ENCODE results near the gene ABCB1. TPM values are rescaled to one million over a fixed set of nuclear protein-coding genes. Genes with fewer than 3 reads are reported as not detected.

The ABCB1 gene
- total and polyA plus RNA-seq, 2 of the 13 experiments (the other 11 are each of a cell fraction or from before 2014, with no cell fraction given): 42.8 to 52.6 TPM

DNA sequence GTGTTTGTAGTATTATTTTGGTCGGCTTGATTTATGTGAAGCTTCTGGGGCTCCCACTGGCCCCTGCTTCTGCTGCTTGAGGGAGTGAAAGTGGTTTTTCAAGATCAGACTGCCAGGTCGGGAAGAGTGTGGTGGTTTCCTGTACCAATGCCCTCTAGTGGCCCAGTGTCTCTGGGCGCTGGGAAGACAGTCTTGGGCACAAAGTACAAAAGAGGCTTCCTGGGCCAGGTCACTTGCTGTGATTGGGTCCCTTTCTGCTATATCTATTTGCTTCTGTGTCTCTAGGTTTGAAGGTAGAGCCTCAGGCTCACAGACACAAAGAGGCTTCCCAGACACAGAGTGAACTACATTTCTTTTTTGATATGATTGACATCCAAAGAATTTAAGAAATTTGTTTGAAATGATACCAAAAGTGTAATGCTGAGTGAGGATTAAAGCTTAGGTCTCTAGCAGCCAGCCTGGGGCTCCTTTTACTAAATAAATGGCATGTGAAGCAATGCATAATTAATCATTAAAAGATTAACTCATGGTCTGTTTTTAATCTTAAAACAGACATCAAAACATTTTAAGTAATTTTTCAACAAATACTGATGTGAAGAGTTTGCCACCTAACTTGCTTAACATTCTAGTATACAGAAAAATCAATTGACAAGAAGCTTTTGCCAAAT is 36.3 kb downstream of the ABCB1 start (continued):
- TF ChIP-seq, protein P1, sequence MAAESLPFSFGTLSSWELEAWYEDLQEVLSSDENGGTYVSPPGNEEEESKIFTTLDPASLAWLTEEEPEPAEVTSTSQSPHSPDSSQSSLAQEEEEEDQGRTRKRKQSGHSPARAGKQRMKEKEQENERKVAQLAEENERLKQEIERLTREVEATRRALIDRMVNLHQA (CRISPR knock-in tag; IDR thresholded peaks at IDR 0.05): no peak
- TF ChIP-seq ZBTB49 (CRISPR knock-in tag; IDR thresholded peaks at IDR 0.05; ENCODE audit: borderline replicate concordance) (no peak), HNRNPH1 (optimal IDR thresholded peaks at IDR 0.05; ENCODE audit: low read depth, low read length) (no peak), ZFP62 (CRISPR knock-in tag; IDR thresholded peaks at IDR 0.05) (no peak), AGO1 (IDR thresholded peaks at IDR 0.05; ENCODE audit: low read depth, low read length, poor library complexity, severe bottlenecking) (no peak), MXD3 (CRISPR knock-in tag; IDR thresholded peaks at IDR 0.05) (no peak), THRA (CRISPR knock-in tag; IDR thresholded peaks at IDR 0.05; ENCODE audit: borderline replicate concordance) (peak; percentile 20; the same call in 1 of the 2 replicates), KDM4B (CRISPR knock-in tag; IDR thresholded peaks at IDR 0.05) (no peak), EED (CRISPR knock-in tag; IDR thresholded peaks at IDR 0.05) (no peak), TFDP2 (CRISPR knock-in tag; IDR thresholded peaks at IDR 0.05) (no peak), SMC3 (IDR thresholded peaks at IDR 0.05; ENCODE audit: low read length) (peak; percentile 44; the same call in 1 of the 2 replicates), JUN (CRISPR knock-in tag; IDR thresholded peaks at IDR 0.05) (no peak), MAFG (CRISPR knock-in tag; IDR thresholded peaks at IDR 0.05) (no peak)
- TF ChIP-seq, protein P2, sequence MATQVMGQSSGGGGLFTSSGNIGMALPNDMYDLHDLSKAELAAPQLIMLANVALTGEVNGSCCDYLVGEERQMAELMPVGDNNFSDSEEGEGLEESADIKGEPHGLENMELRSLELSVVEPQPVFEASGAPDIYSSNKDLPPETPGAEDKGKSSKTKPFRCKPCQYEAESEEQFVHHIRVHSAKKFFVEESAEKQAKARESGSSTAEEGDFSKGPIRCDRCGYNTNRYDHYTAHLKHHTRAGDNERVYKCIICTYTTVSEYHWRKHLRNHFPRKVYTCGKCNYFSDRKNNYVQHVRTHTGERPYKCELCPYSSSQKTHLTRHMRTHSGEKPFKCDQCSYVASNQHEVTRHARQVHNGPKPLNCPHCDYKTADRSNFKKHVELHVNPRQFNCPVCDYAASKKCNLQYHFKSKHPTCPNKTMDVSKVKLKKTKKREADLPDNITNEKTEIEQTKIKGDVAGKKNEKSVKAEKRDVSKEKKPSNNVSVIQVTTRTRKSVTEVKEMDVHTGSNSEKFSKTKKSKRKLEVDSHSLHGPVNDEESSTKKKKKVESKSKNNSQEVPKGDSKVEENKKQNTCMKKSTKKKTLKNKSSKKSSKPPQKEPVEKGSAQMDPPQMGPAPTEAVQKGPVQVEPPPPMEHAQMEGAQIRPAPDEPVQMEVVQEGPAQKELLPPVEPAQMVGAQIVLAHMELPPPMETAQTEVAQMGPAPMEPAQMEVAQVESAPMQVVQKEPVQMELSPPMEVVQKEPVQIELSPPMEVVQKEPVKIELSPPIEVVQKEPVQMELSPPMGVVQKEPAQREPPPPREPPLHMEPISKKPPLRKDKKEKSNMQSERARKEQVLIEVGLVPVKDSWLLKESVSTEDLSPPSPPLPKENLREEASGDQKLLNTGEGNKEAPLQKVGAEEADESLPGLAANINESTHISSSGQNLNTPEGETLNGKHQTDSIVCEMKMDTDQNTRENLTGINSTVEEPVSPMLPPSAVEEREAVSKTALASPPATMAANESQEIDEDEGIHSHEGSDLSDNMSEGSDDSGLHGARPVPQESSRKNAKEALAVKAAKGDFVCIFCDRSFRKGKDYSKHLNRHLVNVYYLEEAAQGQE (IDR thresholded peaks at IDR 0.05; ENCODE audit: borderline replicate concordance in 1 of 2, low read depth in 1 of 2, low read length in 2 of 2): no peak
- TF ChIP-seq, protein P3, sequence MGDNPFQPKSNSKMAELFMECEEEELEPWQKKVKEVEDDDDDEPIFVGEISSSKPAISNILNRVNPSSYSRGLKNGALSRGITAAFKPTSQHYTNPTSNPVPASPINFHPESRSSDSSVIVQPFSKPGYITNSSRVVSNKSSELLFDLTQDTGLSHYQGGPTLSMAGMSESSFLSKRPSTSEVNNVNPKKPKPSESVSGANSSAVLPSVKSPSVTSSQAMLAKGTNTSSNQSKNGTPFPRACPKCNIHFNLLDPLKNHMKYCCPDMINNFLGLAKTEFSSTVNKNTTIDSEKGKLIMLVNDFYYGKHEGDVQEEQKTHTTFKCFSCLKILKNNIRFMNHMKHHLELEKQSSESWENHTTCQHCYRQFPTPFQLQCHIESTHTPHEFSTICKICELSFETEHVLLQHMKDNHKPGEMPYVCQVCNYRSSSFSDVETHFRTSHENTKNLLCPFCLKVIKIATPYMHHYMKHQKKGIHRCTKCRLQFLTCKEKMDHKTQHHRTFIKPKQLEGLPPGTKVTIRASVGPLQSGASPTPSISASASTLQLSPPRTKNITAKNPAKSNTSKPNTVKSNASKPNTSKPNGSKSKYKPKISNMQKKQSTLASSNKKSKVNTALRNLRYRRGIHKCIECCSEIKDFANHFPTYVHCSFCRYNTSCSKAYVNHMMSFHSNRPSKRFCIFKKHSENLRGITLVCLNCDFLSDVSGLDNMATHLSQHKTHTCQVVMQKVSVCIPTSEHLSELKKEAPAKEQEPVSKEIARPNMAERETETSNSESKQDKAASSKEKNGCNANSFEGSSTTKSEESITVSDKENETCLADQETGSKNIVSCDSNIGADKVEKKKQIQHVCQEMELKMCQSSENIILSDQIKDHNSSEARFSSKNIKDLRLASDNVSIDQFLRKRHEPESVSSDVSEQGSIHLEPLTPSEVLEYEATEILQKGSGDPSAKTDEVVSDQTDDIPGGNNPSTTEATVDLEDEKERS (CRISPR knock-in tag; IDR thresholded peaks at IDR 0.05): no peak
